ENCODE measurements around the gene RAD51B.
A peak's percentile ranks its signal among the peaks of the same experiment; 100 is the strongest.
"Not testable (repeated sequence)": the region's sequence is repeated elsewhere in the genome, so short reads cannot be mapped to it uniquely, and the experiment has no call there.

RAD51B gene

DNA sequence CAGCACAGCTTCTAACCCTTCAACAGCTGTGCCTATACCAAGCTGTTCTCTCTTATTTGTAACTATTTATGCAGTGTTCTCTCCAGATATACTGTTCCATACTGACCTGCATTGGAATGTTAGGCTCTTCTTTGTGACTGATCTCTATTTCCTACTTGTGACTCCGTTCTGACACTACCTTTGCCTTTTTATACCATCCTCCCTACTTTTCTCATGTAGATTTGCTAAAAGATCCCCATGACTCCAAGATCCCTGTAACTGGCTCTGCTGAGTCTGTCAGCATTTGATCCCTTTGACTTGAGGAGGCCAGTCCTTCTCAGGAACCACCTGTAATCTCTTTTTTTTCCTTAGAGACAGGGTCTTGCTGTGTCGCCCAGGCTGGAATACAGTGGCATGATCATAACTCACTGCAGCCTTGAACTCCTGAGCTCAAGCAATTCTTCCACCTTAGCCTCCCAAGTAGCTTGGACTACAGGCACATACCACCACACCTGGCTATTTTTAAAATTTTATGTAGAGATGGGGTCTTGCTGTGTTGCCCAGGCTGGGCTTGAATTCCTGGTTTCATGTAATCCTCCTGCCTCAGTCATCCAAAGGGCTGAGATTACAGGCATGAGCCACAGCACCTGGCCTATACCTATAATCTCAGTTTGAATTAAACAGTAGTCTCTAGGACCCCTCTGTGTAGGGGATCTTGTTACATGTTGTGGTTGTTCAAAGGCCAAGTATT, 605.0 kb downstream of the RAD51B start:
- DNase-seq: no peak

DNA sequence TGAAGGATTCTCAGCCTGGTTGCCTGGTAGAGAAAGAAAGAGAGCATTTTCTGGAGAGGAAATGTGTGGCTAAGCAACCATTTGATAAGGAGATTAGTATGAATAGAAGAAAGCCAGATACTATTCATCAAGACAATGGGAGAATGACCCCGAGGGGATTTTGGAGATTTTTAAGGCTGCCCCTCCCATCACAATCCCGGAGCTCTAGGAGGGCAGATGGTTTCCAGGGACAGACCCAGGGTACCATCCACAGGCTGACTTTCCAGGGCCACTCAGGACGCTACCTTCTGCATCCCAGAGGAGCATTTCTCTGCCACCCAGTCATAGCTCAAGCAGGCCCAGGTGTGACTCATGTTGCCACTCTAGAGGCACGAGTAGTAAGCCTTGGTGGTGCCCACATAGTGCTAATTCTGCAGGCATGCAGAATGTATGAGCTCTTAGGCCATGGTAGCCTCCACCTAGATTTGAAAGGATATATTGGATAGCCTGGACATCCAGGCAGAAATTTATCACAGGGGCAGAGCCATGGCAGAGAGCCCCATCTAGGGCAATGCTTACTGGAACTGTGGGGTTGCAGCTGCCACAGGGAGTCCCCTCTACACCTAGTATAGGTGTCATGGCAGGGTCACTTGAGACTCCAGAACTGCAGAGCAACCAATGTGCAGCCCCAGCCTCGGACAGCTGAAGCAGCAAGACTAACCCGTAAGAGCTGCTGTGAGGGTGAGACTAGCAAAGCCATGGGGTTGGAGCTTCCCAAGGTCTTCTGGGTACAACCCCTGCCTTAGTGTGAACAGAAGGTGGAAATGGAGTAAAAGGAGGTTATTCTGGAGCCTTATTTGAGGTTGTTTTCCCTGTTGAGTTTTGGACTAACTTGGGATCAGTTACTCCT, 607.3 kb downstream of the RAD51B start:
- DNase-seq: no peak

GRCh38 chr14:68427550-68427890, 607.9 kb downstream of the RAD51B start:
- DNase-seq: no peak

- DNase-seq: not testable (repeated sequence)
These were observed 609.3 kb downstream of the RAD51B start for GRCh38 chr14:68428900-68429299.

GRCh38 chr14:68434173-68434572, 614.6 kb downstream of the RAD51B start:
- peak; percentile 52 for DNase-seq

DNA sequence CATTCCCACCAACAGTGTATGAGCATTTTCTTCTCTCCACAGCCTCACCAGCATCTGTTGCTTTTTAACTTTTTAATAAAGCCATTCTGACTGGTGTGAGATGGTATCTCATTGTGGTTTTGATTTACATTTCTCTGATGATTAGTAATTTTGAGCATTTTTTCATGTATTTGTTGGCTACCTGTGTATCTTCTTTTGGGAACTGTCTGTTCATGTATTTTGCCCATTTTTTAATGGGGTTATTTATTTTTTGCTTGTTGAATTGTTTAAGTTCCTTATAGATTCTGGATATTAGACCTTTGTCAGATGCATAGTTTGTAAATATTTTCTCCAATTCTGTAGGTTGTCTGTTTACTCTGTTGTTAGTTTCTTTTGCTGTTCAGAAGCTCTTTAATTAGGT, 616.1 kb downstream of the RAD51B start:
- not testable (repeated sequence) for DNase-seq

DNA sequence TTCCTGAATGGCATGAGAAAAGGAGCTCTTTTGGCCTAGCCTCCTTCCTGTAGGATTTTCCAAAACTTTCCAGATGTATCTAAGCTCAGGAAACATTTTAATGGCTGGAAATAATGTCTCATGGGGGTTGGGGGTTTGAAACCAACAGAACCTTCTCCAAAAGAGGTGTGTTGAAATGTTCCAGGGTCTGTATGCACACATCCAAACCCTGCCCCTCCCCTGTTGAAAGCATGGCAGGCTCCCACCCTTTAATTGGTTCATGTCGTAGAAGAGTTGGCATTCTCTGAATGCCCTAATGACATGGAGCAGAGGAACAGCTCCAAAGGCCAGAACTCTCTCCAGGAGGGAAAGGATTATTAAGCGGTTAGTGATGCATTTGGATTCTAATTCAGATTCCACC, 620.1 kb downstream of the RAD51B start:
- no peak for DNase-seq

DNA sequence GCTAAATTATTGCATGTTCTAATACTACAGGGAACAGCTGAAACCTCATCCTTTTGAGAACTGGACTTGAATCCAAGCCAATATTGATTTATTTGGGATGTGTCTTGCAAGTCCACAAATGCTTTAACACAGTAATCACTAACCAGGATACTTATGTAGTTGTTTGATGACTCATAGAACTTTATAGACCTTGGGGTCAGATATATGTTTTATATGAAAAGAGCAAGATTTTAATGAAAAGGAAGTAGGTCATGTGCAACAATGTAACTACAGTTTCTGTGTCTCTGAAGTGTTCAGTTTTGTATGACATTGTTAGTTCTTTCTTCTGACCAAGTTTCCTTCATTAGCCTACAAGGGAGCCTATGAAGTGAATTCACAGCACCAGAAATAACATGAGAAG, 621.2 kb downstream of the RAD51B start:
- DNase-seq: no peak

DNA sequence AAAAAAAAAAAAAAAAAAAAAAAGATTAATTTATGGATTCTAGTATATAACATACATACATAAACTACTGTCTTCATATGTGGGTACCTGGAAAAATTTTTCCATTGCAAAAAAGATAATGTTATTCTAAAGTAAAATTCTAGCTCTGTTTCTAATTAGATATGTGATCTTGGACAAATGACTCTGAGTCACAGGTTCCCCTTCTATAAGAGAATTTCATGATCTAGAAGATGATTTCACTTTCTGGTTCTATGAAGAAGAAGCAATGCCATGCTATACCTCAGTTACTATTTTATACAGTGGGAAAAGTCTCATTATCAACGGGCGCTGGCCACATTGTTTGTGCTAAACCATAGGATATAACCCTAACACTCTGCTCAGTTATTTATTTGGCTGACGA, 622.0 kb downstream of the RAD51B start:
- no peak for DNase-seq

- no peak for DNase-seq
These were observed 623.5 kb downstream of the RAD51B start for GRCh38 chr14:68442828-68443629.

DNA sequence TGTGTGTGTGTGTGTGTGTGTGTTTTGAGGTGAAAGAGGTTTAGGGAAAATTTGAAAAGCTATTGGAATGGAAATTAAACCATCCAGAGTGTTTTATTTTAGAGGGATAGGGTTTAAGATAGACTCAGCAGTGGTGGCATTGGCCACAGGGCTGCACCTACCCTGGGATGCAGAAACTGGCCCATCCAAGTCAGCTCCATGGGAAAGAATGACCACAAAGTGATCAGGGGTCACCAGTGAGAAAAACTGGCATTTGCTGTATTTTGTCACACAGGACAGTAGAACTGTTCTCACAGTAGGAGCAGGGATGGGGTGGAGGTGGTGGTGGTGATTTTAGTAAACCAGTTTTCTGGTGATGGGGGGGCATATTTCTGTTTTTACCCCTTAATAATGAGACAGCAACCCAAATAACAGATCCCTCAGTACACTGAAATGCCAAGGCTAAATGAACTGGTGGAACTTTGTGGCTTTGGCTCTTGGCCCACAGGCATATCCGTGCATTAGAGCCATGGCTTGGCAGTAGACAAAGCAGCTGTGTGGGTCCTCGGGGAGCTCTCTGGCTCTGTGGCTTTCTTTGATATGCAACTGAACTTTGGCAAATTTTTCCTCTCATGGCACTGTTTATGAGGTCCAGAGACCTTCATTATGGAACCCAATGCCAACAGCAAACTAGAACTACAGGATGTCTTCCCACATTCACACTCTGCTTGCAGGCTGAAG, 625.0 kb downstream of the RAD51B start:
- no peak for DNase-seq

DNA sequence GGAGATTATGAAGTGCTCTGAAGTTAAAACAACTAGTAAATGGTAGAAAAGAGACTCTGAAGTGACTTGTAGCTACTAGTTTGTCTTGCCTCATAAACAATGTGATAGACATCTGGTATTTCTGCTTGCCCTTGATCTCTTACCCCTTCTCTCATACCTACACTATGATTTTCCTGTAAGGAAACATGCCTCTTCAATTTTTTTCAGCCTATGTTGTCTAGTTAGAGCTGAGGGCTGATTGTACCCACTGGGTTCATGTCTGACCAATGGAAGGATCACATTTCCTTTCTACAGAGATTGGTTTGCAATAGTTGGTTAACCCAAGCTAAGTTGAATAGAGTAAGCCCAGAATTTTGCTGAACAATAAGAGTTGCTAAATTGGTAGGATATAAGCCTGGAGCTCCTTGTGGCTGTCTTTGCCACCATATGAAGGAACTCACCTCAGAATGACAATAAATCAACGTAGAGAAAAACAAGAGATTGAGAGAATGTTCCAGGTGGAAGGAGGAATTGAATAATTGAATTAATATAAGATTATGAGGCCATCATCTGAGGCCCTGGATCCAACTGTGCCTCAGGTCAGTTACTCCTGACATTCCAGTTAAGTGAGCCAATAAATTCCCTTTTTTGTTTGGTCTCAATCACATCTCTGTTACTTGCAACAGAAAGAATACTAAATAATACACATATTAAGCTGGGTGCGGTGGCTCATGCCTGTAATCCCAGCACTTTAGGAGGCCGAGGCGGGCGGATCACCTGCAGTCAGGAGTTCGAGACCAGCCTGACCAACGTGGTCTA, 626.9 kb downstream of the RAD51B start:
- no peak for DNase-seq

GRCh38 chr14:68447581-68448251, 628.1 kb downstream of the RAD51B start:
- DNase-seq: no peak

DNA sequence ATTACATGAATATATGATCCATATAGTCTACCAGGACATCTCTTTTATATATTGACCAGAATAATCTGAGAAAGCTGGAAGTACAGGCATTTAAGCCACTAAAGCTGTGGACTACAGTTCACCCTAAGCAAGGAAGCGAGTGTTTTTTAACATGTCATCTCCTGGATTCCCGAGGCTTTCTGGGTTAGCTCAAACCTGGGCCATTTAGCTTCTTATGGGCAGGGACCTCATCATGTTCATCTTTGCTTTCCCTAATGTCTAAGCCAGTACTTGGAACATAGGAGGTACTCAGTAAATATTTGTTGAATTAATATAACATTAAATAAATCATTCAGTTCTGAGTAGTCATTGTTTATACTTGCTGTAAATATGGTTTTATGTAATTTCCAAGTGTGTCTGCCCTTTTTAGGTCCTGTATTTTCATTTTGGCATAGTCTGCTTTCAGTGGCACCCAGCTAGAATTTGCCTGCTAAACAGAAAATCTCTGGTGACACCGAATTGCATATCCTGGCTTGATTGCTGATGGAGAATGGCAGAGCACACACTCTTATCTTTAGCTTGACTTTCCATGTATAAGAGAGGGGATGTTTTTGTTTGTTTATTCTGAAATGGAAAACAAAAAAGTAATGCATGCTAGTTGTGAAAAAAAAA, 628.8 kb downstream of the RAD51B start:
- DNase-seq: no peak

DNA sequence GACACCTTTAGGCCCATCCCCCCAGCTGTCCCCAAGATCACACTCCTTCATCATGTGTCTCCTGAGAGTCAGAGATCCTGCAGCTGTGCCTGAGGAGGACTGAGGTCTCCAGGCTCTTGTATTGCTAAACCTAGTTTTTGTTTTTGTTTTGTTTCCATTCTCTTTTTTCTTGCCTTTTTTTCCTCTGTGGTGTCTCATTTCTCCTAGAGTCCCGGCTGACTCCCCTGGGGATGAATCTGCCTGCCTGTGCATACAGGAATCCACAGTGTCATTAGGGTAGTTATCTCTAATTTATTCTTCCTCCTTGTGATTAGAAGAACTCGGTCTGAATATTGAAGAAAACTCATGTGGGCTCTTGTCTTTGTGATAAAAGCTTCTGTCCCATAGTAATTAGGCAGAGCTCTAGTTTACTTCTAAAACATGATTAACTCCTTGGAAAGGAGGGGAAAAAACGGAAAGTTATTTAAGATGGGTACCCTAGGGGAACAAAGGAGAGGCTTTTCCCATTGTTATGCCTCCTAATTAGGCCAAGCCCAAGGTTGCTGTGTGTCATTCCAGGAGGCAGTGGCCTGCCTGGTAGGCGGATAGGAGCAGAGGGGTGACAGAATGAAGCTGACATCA, 630.1 kb downstream of the RAD51B start:
- no peak for DNase-seq

- no peak for DNase-seq
These were observed 631.0 kb downstream of the RAD51B start for GRCh38 chr14:68450391-68451120.

DNA sequence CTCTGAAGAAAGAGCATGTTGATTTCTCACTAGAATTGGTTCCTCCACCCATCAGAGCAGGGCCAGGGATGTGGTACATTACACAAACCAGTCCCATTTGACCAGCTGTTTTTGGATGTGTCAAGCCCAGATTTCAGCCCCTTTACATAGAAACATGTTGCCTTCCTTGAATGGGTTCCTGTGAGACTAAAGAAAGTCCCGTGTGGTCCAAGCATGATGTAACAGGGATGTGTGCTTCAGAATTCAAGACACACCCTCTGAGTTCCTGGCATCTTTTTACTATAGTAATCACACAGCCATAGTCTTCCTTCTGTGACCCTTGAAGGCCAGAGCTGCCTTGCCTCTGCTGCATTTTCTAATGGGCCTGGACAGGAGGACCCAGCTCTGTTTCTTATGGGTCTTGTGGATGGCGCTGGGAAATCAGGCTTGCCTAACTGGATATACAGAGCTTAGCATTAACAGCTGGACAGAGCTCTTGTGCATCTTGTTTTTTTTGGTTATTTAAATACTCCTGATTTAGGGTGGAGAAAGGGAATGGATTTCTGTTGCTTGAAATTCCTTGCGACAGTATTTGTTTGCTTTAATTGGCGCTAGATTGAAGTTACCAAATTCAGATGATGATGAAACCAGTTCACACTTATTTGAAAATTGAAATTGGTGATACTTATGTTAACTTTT, 632.3 kb downstream of the RAD51B start:
- no peak for DNase-seq

- no peak for DNase-seq
These were observed 638.7 kb downstream of the RAD51B start for GRCh38 chr14:68458253-68458652.

All from CD4-positive, alpha-beta T cell treated with Interleukin-6 for 4 hours (primary cell).